Measurements from ENCODE around the gene GRM7. TPM values are rescaled to one million over a fixed set of nuclear protein-coding genes. Genes with fewer than 3 reads are reported as not detected.

GRM7 gene
- total and polyA plus RNA-seq, 4 donors = 0.08 to 0.33 TPM; not detected in 2

DNA sequence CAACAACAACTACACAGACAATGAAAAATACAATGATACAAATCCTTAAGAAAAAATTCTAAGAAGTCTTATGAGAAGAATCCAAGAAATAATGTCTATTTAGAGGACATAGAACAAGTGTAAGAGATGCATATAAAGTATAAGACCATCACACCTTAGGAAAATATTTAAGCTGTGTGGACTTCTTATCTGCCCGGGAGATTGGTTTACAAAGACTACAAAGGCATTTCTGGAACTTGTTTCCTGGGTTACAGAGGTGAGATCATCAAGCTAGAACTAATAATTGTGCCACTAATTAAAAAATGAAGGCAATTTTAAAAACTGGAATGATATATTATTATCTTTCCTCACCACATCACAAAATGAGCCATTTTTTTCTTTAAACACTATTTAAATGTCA is 507.1 kb downstream of the GRM7 start (continued):
- TF ChIP-seq, protein P1, sequence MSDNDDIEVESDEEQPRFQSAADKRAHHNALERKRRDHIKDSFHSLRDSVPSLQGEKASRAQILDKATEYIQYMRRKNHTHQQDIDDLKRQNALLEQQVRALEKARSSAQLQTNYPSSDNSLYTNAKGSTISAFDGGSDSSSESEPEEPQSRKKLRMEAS (IDR thresholded peaks at IDR 0.05) = no peak
- TF ChIP-seq EGR1 (IDR thresholded peaks at IDR 0.05; ENCODE audit: low read depth in 2 of 2) = no peak
- TF ChIP-seq FOXA1 (IDR thresholded peaks at IDR 0.05) = no peak
- no peak for TF ChIP-seq GABPA (IDR thresholded peaks at IDR 0.05 in 1 of 2, conservative IDR thresholded peaks at IDR 0.05 in 1 of 2)
- no peak for TF ChIP-seq NR2F2 (IDR thresholded peaks at IDR 0.05)
- TF ChIP-seq RXRA (IDR thresholded peaks at IDR 0.05) = no peak

DNA sequence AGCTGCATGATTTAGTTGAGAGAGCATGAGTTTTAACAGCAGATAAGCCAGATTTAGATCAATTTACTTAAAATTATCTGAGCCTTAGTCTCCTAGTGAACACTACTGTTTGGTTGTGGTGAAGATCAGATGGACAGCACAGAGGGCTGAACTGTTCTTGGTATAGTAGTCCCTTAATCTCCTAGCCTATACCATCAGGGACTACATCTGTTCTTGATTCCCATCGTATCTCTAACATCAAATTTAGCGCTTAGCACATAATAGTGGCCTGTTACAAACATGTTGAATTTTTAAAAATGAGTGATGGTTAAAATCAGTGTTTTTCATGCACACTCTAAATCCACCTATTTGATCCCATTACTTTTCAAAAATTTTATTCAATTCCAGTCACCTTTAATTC is 507.7 kb downstream of the GRM7 start:
- DNase-seq (ENCODE audit: low spot score) = no peak
- H3K9me3 ChIP-seq (ENCODE audit: control insufficient read depth in 4 of 4, low read length in 3 of 4) = no peaks in the 10 kb centered on the region
- no peaks in the 10 kb centered on the region for H3K4me1 ChIP-seq (ENCODE audit: control insufficient read depth in 4 of 4, insufficient read depth in 4 of 4, low read length in 3 of 4)
- H3K4me3 ChIP-seq (ENCODE audit: low read depth in 1 of 3, low read length in 3 of 3) = no peak overlapping the region
- H3K36me3 ChIP-seq (ENCODE audit: control insufficient read depth in 4 of 4, insufficient read depth in 3 of 4, low read depth in 1 of 4, low read length in 3 of 4) = no peaks in the 10 kb centered on the region
- TF ChIP-seq, protein P2, sequence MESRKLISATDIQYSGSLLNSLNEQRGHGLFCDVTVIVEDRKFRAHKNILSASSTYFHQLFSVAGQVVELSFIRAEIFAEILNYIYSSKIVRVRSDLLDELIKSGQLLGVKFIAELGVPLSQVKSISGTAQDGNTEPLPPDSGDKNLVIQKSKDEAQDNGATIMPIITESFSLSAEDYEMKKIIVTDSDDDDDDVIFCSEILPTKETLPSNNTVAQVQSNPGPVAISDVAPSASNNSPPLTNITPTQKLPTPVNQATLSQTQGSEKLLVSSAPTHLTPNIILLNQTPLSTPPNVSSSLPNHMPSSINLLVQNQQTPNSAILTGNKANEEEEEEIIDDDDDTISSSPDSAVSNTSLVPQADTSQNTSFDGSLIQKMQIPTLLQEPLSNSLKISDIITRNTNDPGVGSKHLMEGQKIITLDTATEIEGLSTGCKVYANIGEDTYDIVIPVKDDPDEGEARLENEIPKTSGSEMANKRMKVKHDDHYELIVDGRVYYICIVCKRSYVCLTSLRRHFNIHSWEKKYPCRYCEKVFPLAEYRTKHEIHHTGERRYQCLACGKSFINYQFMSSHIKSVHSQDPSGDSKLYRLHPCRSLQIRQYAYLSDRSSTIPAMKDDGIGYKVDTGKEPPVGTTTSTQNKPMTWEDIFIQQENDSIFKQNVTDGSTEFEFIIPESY (IDR thresholded peaks at IDR 0.05) = no peak
- TF ChIP-seq, protein P3, sequence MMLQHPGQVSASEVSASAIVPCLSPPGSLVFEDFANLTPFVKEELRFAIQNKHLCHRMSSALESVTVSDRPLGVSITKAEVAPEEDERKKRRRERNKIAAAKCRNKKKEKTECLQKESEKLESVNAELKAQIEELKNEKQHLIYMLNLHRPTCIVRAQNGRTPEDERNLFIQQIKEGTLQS (IDR thresholded peaks at IDR 0.05) = no peak
- TF ChIP-seq EGR1 (IDR thresholded peaks at IDR 0.05; ENCODE audit: low read depth in 2 of 2) (no peak), HNF4G (IDR thresholded peaks at IDR 0.05) (no peak), YY1 (IDR thresholded peaks at IDR 0.05) (no peak), FOXA2 (IDR thresholded peaks at IDR 0.05) (no peak), TAF1 (conservative IDR thresholded peaks at IDR 0.05) (no peak), SP1 (IDR thresholded peaks at IDR 0.05) (no peak), RAD21 (IDR thresholded peaks at IDR 0.05) (no peak), GABPA (IDR thresholded peaks at IDR 0.05 in 1 of 2, conservative IDR thresholded peaks at IDR 0.05 in 1 of 2) (no peak), NR2F2 (IDR thresholded peaks at IDR 0.05) (no peak), RXRA (IDR thresholded peaks at IDR 0.05) (no peak), JUND (IDR thresholded peaks at IDR 0.05) (no peak), HNF4A (conservative IDR thresholded peaks at IDR 0.05) (no peak), FOXA1 (IDR thresholded peaks at IDR 0.05) (no peak)
- TF ChIP-seq, protein P4, sequence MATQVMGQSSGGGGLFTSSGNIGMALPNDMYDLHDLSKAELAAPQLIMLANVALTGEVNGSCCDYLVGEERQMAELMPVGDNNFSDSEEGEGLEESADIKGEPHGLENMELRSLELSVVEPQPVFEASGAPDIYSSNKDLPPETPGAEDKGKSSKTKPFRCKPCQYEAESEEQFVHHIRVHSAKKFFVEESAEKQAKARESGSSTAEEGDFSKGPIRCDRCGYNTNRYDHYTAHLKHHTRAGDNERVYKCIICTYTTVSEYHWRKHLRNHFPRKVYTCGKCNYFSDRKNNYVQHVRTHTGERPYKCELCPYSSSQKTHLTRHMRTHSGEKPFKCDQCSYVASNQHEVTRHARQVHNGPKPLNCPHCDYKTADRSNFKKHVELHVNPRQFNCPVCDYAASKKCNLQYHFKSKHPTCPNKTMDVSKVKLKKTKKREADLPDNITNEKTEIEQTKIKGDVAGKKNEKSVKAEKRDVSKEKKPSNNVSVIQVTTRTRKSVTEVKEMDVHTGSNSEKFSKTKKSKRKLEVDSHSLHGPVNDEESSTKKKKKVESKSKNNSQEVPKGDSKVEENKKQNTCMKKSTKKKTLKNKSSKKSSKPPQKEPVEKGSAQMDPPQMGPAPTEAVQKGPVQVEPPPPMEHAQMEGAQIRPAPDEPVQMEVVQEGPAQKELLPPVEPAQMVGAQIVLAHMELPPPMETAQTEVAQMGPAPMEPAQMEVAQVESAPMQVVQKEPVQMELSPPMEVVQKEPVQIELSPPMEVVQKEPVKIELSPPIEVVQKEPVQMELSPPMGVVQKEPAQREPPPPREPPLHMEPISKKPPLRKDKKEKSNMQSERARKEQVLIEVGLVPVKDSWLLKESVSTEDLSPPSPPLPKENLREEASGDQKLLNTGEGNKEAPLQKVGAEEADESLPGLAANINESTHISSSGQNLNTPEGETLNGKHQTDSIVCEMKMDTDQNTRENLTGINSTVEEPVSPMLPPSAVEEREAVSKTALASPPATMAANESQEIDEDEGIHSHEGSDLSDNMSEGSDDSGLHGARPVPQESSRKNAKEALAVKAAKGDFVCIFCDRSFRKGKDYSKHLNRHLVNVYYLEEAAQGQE (IDR thresholded peaks at IDR 0.05) = no peak
- TF ChIP-seq, protein P5, sequence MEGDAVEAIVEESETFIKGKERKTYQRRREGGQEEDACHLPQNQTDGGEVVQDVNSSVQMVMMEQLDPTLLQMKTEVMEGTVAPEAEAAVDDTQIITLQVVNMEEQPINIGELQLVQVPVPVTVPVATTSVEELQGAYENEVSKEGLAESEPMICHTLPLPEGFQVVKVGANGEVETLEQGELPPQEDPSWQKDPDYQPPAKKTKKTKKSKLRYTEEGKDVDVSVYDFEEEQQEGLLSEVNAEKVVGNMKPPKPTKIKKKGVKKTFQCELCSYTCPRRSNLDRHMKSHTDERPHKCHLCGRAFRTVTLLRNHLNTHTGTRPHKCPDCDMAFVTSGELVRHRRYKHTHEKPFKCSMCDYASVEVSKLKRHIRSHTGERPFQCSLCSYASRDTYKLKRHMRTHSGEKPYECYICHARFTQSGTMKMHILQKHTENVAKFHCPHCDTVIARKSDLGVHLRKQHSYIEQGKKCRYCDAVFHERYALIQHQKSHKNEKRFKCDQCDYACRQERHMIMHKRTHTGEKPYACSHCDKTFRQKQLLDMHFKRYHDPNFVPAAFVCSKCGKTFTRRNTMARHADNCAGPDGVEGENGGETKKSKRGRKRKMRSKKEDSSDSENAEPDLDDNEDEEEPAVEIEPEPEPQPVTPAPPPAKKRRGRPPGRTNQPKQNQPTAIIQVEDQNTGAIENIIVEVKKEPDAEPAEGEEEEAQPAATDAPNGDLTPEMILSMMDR (IDR thresholded peaks at IDR 0.05; ENCODE audit: low read depth, low read length, missing input control) = no peak
- H3K27ac ChIP-seq (ENCODE audit: low read depth in 1 of 2, low read length in 2 of 2) = no peak overlapping the region
- no peaks in the 10 kb centered on the region for H3K27me3 ChIP-seq (ENCODE audit: control insufficient read depth in 4 of 4, insufficient read depth in 4 of 4, low read length in 3 of 4)
- H3K9ac ChIP-seq (ENCODE audit: low read depth in 1 of 2, low read length in 2 of 2) = no peak overlapping the region
- WGBS = 91% methylated on average over 2 of the region's 2 CpGs

Measured in liver (tissue), 9 donors.